H9 (cell line): ENCODE measurements around the gene FNDC3B. TPM values are rescaled to one million over a fixed set of nuclear protein-coding genes. Genes with fewer than 3 reads are reported as not detected.

Experiments
- DNase-seq: peaks from one replicate; pipeline ENCODE4 v3.0.0-alpha.2; 2017
- H2AFZ ChIP-seq: one replicate; pipeline ENCODE4 v1.6.1; 2013; ENCODE audit warnings: mild to moderate bottlenecking, low read length, control low read depth, moderate library complexity
- H2AK5ac ChIP-seq: 2 replicates; pipeline ENCODE4 v1.6.1; 2013; ENCODE audit warnings: low read length, control low read depth, mixed read lengths; ENCODE audit not compliant: insufficient read length
- H2BK120ac ChIP-seq: one replicate; pipeline ENCODE4 v1.6.1; 2013; ENCODE audit warnings: low read depth, mild to moderate bottlenecking, low read length, control low read depth, inconsistent platforms; ENCODE audit not compliant: poor library complexity, severe bottlenecking
- H2BK12ac ChIP-seq: 2 replicates; pipeline ENCODE4 v1.6.1; 2013; ENCODE audit warnings: low read length, control low read depth, mixed read lengths, low read depth; ENCODE audit not compliant: insufficient read length
- H2BK15ac ChIP-seq: 2 replicates; pipeline ENCODE4 v1.6.1; 2013; ENCODE audit warnings: low read depth, low read length, control low read depth
- H2BK20ac ChIP-seq: one replicate; pipeline ENCODE4 v1.6.1; 2013; ENCODE audit warnings: low read depth, mild to moderate bottlenecking, low read length, control low read depth, inconsistent platforms; ENCODE audit not compliant: poor library complexity, severe bottlenecking
- H2BK5ac ChIP-seq: 2 replicates; pipeline ENCODE4 v1.6.1; 2013; ENCODE audit warnings: low read length, control low read depth, mixed read lengths; ENCODE audit not compliant: insufficient read length
- H3K14ac ChIP-seq: 2 replicates; pipeline ENCODE4 v1.6.1; 2013; ENCODE audit warnings: low read length, control low read depth; ENCODE audit not compliant: insufficient read depth
- H3K18ac ChIP-seq: 2 replicates; pipeline ENCODE4 v1.6.1; 2013; ENCODE audit warnings: low read depth, mild to moderate bottlenecking, mixed read lengths, low read length, control low read depth; ENCODE audit not compliant: insufficient read length
- H3K23ac ChIP-seq: 2 replicates; pipeline ENCODE4 v1.6.1; 2013; ENCODE audit warnings: low read length, control low read depth, mixed read lengths, low read depth; ENCODE audit not compliant: insufficient read length
- H3K23me2 ChIP-seq: 2 replicates; pipeline ENCODE4 v1.6.1; 2013; ENCODE audit warnings: low read depth, mild to moderate bottlenecking, mixed read lengths, low read length, control low read depth; ENCODE audit not compliant: insufficient read length, poor library complexity, severe bottlenecking
- H3K27ac ChIP-seq: 2 replicates; pipeline ENCODE4 v1.5.1; 2013; ENCODE audit warnings: low read length, control low read depth, mixed read lengths, low read depth; ENCODE audit not compliant: insufficient read length
- H3K27me3 ChIP-seq: 2 replicates; pipeline ENCODE4 v1.6.1; 2013; ENCODE audit warnings: low read length, control low read depth, inconsistent platforms; ENCODE audit not compliant: insufficient read depth
- H3K4ac ChIP-seq: 2 replicates; pipeline ENCODE4 v1.6.1; 2013; ENCODE audit warnings: low read depth, mild to moderate bottlenecking, control low read depth, inconsistent platforms, low read length, moderate library complexity
- H3K4me1 ChIP-seq: 2 replicates; pipeline ENCODE4 v1.6.1; 2013; ENCODE audit warnings: low read length, control low read depth, inconsistent platforms; ENCODE audit not compliant: insufficient read depth
- H3K4me2 ChIP-seq: 2 replicates; pipeline ENCODE4 v1.6.1; 2013; ENCODE audit warnings: low read length, control low read depth, mixed read lengths; ENCODE audit not compliant: insufficient read length, insufficient read depth
- H3K56ac ChIP-seq: 2 replicates; pipeline ENCODE4 v1.6.1; 2013; ENCODE audit warnings: low read depth, mild to moderate bottlenecking, mixed read lengths, low read length, control low read depth; ENCODE audit not compliant: insufficient read length
- H3K79me1 ChIP-seq: 2 replicates; pipeline ENCODE4 v1.6.1; 2013; ENCODE audit warnings: low read depth, mild to moderate bottlenecking, moderate library complexity, low read length, control low read depth, inconsistent platforms; ENCODE audit not compliant: insufficient read depth, poor library complexity, severe bottlenecking
- H3K79me2 ChIP-seq: 2 replicates; pipeline ENCODE4 v1.6.1; 2013; ENCODE audit warnings: low read length, control low read depth, inconsistent platforms; ENCODE audit not compliant: insufficient read depth
- H3K9ac ChIP-seq: 2 replicates; pipeline ENCODE4 v1.6.1; 2013; ENCODE audit warnings: low read length, control low read depth, mixed read lengths; ENCODE audit not compliant: insufficient read length; ENCODE audit errors: extremely low read depth
- H3K9me3 ChIP-seq: one replicate; pipeline ENCODE4 v1.6.1; 2013; ENCODE audit warnings: low read depth, low read length, inconsistent platforms; ENCODE audit not compliant: control insufficient read depth
- H3T11ph ChIP-seq: one replicate; pipeline ENCODE4 v1.6.1; 2013; ENCODE audit warnings: mild to moderate bottlenecking, low read length, control low read depth, inconsistent platforms
- H4K20me1 ChIP-seq: one replicate; pipeline ENCODE4 v1.6.1; 2013; ENCODE audit not compliant: control insufficient read depth, insufficient read length, insufficient read depth
- H4K5ac ChIP-seq: 2 replicates; pipeline ENCODE4 v1.6.1; 2013; ENCODE audit warnings: low read depth, mild to moderate bottlenecking, mixed read lengths, low read length, control low read depth; ENCODE audit not compliant: insufficient read length
- H4K8ac ChIP-seq: replicated peaks from 2 replicates; pipeline ENCODE4 v1.6.1; 2013; ENCODE audit warnings: low read length, control low read depth, mixed read lengths, low read depth; ENCODE audit not compliant: insufficient read length
- H4K91ac ChIP-seq: 2 replicates; pipeline ENCODE4 v1.6.1; 2013; ENCODE audit warnings: low read depth, mild to moderate bottlenecking, moderate library complexity, mixed read lengths, low read length, control low read depth; ENCODE audit not compliant: insufficient read length
- H3K27ac Mint-ChIP-seq, 3 experiments: 2 replicates in 2 of 3; 3 replicates in 1 of 3; pipeline ENCODE4 v1.8.0; 2020 to 2021; ENCODE audit warnings: mixed read lengths in 3 of 3, mild to moderate bottlenecking in 1 of 3, moderate library complexity in 1 of 3
- H3K27me3 Mint-ChIP-seq: 2 replicates; pipeline ENCODE4 v1.8.0; 2021; ENCODE audit warnings: low read depth, mild to moderate bottlenecking, moderate library complexity, mixed read lengths
- H3K36me3 Mint-ChIP-seq, 3 experiments: 2 replicates in 2 of 3; 3 replicates in 1 of 3; pipeline ENCODE4 v1.8.0; 2020 to 2021; ENCODE audit warnings: low read depth in 3 of 3, mixed read lengths in 3 of 3; ENCODE audit not compliant: insufficient read depth in 1 of 3
- H3K4me1 Mint-ChIP-seq, 2 experiments: 2 replicates each; pipeline ENCODE4 v1.8.0; 2020; ENCODE audit warnings: mixed read lengths in 2 of 2
- H3K4me3 Mint-ChIP-seq, 2 experiments: 2 replicates in 1 of 2; 3 replicates in 1 of 2; pipeline ENCODE4 v1.8.0; 2020 to 2021; ENCODE audit warnings: mild to moderate bottlenecking in 2 of 2, mixed read lengths in 2 of 2, moderate library complexity in 1 of 2
- H3K9me3 Mint-ChIP-seq, 2 experiments: 2 replicates in 1 of 2; 3 replicates in 1 of 2; pipeline ENCODE4 v1.8.0; 2020; ENCODE audit warnings: mild to moderate bottlenecking in 2 of 2, mixed read lengths in 2 of 2, moderate library complexity in 1 of 2
- WGBS: extraction: QIAGEN DNeasy Blood & Tissue Kit; methylation state at CpG from one replicate; pipeline ENCODE4 v1.1.7; 2013; ENCODE audit warnings: missing lambda C conversion rate, low lambda C conversion rate, mixed read lengths; ENCODE audit not compliant: insufficient read length; ENCODE audit errors: extremely low coverage; 5-methylcytosine and 5-hydroxymethylcytosine counted together
- total RNA-seq: library from RNA; stranded (reverse); gene quantifications from 2 replicates; pipeline ENCODE4 v1.2.1, GENCODE V29; 2021
- TF ChIP-seq, protein P1 (sequence below): fragments of 200-600 bp; sonication (generic); conservative IDR thresholded peaks from 3 replicates; pipeline ENCODE4 v1.8.0; 2021; ENCODE audit warnings: antibody characterized with exemption, mild to moderate bottlenecking

Gene FNDC3B
- total RNA-seq, 1 experiment from 2014 or later, result 43.8 TPM

DNA sequence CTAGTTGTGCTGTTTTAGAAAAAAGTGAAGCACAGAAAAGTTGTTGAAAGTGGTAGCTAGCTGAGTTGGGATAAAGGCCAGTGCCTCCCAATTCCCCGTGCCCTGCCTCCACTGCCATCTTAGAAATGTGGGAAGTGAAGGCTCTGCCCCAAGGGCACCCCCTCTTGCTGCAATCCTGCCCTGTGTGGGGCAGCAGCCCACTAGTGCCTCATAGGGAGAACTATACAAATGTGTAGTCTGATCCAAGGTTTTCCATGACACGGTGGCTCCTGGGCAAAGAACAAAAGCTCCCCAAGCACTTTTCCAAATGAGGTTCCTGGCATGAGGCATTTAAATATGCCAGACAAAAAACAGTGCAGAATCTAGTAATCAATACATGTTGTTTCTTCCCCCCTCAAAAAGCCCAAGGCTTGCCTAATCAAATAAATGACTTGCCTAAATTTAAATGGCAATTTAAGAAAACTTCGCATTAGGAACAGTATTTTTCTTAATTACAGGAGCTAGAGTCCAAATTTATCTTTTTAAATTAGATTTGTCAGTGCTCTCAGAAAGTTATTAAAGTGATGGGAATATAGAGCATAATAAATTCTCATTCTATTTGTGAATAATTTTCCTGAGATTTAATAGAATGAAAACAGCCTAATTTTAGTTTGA, 325.1 kb downstream of the FNDC3B start:
- no peaks in the 10 kb centered on the region for H4K20me1 ChIP-seq
- H3K36me3 Mint-ChIP-seq, result peaks cover 19 to 33% (median 25%) of the 10 kb centered on the region in 3 experiments; a peak in 6 of 7 replicates
- no peak overlapping the region for H3K27ac ChIP-seq
- H3K4me3 Mint-ChIP-seq, result no peak overlapping the region
- H3K79me1 ChIP-seq, result no peaks in the 10 kb centered on the region
- H2BK15ac ChIP-seq, result no peak overlapping the region
- H4K91ac ChIP-seq, result no peak overlapping the region
- no peak overlapping the region for H4K8ac ChIP-seq
- no peaks in the 10 kb centered on the region for H3K27me3 ChIP-seq
- H3K27me3 Mint-ChIP-seq, result no peaks in the 10 kb centered on the region
- peak overlapping the region; percentile 10 to 80 (median 62) for H3K27ac Mint-ChIP-seq
- H3K9ac ChIP-seq, result no peak overlapping the region
- H3K9me3 ChIP-seq, result no peaks in the 10 kb centered on the region
- H4K5ac ChIP-seq, result no peak overlapping the region
- no peak overlapping the region for H3K4ac ChIP-seq
- H3K14ac ChIP-seq, result no peak overlapping the region
- no peak overlapping the region for H2AK5ac ChIP-seq
- H3K4me2 ChIP-seq, result no peak overlapping the region
- no peak overlapping the region for H3K23ac ChIP-seq
- H3K56ac ChIP-seq, result no peak overlapping the region
- H2AFZ ChIP-seq, result no peak overlapping the region
- no peak overlapping the region for H2BK5ac ChIP-seq
- no peaks in the 10 kb centered on the region for H3K79me2 ChIP-seq
- H3K18ac ChIP-seq, result no peak overlapping the region
- H2BK120ac ChIP-seq, result no peak overlapping the region
- H2BK20ac ChIP-seq, result no peak overlapping the region
- peaks cover 27 to 30% of the 10 kb centered on the region in 2 experiments for H3K4me1 Mint-ChIP-seq
- DNase-seq, result no peak
- 0 out of 2 replicates have a peak, but pooled peaks cover 5% of the 10 kb centered on the region for H3K4me1 ChIP-seq
- WGBS, result no CpG with 5 or more reads among the region's 3 CpGs
- H2BK12ac ChIP-seq, result no peak overlapping the region
- H3K9me3 Mint-ChIP-seq, result no peaks in the 10 kb centered on the region
- TF ChIP-seq, protein P1, sequence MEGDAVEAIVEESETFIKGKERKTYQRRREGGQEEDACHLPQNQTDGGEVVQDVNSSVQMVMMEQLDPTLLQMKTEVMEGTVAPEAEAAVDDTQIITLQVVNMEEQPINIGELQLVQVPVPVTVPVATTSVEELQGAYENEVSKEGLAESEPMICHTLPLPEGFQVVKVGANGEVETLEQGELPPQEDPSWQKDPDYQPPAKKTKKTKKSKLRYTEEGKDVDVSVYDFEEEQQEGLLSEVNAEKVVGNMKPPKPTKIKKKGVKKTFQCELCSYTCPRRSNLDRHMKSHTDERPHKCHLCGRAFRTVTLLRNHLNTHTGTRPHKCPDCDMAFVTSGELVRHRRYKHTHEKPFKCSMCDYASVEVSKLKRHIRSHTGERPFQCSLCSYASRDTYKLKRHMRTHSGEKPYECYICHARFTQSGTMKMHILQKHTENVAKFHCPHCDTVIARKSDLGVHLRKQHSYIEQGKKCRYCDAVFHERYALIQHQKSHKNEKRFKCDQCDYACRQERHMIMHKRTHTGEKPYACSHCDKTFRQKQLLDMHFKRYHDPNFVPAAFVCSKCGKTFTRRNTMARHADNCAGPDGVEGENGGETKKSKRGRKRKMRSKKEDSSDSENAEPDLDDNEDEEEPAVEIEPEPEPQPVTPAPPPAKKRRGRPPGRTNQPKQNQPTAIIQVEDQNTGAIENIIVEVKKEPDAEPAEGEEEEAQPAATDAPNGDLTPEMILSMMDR, result no peak
- no peak overlapping the region for H3T11ph ChIP-seq
- H3K23me2 ChIP-seq, result no peaks in the 10 kb centered on the region
